ELF-1 (cell line): ENCODE data around the gene PLA2G2D.

Experiments
- DNase-seq: peaks from one replicate; pipeline ENCODE4 v3.0.0-alpha.2; 2016; ENCODE audit warnings: low read depth, low spot score

Gene PLA2G2D

DNA sequence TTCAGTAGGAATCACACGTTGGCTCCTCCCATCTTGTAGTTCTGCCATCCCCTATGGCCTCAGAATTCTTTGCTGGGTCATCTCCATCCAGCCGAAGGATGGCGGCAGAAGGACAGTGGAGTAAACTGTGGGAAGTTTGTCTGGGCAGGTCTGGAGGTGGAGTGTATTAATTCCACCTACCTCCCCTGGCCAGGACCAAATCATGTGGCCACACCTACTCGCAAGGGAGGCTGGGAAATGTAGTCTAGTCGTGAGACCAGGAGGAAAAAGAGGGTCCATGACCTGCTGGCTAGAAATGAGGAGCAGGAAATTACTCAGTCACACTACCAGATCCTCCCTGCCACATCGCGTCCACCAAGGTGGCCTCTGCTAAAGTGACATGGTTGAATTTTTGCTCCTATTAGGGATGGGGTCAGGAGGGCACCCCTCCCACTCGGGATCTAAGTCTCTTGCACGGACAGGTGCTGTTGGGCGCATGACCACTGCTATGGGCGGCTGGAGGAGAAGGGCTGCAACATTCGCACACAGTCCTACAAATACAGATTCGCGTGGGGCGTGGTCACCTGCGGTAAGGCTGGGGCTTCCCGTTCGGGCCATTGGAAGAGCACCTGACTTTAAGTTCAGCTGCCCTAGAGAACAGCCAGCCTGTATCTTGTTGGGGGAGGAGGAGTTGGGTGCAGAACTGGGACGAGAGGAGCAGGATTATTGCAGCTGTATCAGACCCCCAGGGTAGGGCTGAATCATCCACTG lies 29.8 kb downstream of the PLA2G2D start:
- DNase-seq: peak; percentile 21

DNA sequence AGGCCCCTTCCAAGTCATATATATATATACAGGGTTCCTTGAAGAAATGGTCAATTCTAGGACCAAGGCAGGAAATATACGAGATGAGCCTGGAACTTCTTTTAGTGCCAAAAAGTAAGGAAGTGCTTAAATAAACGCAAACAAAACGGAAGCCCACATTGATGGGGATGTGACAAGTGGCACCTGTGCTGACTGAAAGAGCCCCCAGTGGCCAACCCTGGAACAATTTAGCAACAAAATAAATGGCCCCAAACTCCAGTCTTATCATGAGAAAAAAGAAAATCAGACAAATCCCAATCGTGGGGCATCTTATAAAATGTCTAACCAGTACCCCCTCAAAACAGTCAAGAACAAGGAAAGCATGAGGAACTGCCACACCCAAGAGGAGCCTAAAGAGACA lies 31.7 kb downstream of the PLA2G2D start:
- no peak for DNase-seq

DNA sequence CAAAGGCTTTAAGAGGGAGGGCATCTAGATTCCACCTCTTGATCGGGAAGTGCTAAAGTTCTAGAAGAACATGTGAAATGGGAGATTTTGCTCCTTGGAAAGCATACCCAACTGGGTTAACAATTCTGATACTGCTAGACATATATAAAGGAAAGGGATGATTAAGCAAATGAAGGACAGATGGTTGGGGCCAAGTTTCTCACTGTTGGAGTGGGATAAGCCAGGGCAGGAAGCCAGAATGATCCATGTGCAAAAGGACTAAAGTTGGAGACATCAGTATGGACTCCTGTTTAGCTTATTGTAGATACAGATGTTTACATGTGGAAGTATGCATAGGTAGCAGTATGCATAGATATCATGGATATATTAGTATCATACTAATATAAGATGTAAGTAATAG lies 32.5 kb downstream of the PLA2G2D start:
- no peak for DNase-seq

DNA sequence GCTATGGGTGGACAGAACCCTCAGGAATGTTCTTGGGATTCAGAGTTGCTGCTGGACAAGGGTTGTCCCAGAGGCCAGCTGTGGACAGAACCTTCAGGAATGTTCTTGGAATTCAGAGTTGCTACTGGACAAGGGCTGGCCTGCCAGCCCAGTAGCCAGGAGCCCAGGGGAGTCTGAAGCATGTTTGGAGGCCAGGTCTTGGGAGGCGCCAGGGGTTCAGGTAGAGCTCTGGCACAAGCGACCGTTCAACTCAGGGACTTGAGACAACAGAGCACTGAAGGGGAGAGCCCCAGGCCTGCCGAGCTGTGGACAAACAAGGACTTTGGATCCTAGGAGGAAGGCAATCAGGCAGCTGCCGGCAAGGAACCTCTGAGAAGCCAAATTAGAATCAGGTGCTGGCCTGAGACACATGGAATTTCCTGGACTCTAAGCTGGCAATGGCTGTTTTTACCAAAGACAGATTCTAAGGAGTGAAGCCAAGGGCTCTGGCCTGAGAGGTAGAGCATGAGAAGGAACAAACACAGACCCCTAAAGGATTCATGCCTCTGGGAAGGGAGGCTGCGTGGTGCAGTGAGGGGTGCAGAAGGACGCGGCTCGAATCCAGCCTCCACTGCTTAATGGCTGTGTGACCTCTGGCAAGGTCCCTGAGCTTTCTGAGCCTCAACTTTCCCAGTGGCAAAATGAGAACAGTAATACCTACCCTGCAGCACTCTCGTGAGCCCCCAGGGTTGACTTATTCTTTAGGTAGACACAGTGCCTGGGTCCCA lies 36.0 kb downstream of the PLA2G2D start:
- DNase-seq: no peak

DNA sequence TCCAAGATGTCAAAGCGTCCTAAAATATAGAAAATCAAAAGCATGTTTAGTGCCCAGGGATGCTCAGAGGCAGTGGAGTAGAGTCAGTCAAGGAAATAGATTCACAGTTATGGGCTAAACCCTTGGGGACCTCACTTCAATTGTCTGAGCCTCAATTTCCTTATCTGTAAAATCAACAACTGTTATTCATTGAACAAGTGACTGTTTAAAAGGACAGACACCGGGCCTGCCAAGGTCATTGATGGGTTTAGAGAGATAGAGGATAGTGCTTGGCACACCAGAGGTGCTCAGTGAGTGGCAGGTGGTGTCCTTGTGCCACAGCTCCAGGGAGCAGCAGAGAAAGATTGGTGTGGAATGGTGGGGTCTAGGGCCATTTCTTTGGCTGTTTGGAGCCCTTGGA lies 36.6 kb downstream of the PLA2G2D start:
- no peak for DNase-seq

DNA sequence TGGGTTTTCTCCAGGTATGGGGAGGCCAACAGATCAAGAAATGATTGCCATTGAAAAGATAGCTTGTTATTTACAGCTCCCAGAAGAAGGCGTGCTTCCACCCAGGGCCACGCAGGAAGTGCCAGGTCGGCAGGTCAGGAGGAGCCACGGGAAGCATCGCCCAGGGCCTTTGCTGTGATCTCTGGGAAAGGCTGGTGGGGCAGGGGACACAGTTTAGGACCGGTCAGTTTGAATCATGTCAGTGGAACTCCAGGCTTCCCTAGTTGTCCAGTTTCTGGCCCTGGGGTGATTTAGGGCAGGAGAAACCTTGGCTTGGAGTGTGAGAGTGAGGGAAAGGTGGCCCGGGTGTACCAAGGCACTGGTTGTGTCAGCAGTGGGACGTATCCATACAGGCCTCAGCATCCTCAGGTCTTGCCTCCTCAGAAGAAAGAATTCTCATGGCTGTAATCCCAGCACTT lies 38.0 kb downstream of the PLA2G2D start:
- DNase-seq: no peak

DNA sequence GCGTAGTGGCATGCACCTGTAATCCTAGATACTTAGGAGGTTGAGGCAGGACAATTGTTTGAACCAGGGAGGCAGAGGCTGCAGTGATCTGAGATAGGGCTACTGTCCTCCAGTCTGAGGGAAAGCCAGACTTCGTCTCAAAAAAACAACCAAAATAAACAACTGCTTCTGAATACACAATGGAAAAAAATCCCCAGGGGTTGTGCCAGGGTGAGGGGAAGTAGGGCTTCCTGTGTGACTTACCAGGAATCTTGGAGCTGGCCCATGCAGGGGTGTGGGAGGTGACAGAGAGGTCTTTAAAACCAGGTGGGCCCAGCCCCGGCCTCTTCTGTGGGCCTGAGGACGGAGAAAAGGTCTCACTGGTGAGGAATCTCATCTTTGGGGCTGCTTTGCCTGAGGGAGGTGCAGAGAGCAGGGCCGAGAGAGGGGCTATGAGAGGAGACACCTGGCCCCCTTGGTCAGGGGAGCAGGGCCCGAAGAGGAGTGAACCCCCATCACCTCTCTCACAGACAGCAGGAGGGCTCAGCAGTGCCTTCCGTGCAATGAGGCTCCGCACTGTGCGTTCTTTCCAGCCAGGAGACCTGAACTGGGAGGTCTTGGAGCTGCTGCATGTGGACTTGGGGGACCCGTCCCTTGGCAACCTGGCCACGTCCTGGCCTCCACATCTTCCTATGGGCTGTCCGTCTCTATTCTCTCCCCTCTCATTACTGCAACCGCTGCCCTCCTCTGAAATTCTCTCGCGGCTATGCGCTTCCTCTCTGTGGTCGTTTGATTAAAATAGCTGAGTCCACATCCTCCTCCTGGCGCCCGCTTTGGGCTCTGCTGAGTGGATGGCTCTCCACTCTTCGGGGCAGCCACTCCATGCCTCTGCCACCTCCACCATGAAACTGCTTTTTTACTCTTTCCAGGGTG lies 38.6 kb downstream of the PLA2G2D start:
- DNase-seq: peak; percentile 11

DNA sequence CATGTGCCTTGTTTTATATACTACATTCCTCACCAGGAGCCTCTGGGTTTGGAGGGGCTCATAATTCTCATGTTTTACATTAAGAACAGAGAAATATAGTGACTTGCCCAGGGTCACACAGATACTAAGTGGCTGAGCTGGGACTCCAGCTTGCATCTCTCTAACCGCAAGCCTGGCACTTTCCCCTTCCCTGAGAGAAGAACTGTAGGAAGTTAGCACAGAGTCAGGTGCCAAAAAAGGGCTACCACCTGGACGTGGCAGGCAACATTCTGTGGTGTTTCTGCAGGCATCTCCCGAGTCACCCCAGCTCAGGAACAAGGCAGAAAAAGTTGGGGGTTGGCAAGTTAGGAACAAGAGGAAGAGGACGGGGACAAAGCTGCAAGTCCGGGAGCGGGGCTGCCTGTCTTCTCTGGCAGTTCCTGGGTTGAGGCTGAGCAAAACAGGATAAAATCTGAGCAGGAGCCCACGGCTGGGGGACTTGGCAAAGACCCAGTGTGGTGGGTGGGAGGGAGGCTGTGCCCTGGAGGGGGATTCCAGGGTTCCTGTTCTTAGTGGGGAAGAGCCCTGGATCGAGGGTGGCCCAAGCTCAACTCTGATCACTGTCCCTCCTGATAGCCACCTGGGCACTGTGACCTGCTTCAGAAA lies 39.6 kb downstream of the PLA2G2D start:
- DNase-seq: no peak

DNA sequence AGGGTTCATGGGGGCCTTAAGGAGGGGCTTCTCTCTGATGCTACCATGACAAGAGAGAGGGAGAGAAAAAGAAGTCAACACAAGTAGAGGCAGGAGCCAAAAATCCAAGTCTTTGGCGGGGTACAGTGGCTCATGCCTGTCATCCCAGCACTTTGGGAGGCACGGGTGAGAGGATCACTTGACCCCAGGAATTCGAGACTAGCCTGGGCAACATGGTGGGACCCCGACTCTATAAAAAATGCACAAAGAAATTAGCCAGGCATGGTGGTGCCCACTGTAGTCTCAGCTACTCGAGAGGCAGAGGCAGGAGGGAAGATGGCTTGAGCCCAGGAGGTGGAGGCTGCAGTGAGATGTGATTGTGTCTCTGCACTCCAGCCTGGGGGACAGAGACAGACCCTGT lies 40.6 kb downstream of the PLA2G2D start:
- DNase-seq: no peak

DNA sequence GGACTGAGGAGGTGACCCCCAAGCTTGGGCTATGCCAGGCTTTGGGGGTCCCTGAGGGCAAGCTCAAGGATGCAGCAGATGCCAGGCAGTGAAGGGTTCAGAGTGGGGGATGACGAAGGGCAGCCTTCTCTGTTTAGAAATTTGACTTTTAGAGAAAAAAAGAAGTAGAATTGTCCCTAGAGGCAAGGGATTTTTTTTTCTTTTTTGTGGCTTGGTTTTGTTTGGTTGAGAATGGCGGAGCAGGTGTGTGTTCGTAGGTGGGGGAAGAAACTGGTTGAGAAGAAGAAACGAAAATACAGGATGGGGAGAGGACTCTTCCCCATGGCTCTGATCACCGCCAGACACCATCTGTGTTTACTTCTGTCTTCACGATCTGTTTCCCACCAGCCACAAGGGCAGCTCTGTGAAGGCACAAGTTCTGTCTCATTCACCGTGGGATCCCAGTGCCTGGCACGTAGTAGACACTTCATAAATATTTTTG lies 41.1 kb downstream of the PLA2G2D start:
- DNase-seq: no peak

DNA sequence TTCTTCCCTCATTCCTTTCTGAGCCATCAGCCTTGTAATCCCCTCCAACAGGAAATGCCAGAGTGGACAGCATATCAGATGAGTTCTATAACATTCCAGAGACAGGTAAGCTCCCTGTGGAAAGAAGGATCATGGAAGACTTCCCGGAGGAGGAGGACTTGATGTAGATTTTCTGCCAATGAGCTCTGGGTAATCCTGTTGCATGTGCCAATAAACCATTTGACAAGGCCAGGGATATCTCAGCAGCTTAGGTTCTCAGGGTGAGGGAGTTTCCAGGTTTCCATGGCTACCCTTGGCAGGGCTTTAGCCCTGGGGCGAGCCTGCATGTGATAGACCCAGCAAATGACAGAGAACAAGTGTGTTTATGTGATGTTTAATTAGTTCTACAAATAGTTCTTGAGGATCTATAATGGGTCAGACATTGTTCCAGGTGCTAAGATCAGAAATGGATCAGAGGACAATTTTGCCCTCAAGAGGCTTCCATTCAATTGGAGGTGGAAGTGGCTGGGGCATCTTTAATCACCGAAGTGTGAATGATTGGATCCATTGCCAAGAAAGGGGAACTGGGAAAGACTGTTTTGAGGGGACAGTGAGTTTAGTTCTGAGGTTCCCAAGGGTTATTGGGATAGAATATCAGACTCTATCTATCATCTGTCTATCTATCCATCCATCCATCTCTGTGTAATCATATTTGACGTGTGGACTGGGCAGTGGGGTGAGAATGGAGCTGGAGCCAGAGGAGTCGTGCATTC lies 42.5 kb downstream of the PLA2G2D start:
- DNase-seq: peak; percentile 45

DNA sequence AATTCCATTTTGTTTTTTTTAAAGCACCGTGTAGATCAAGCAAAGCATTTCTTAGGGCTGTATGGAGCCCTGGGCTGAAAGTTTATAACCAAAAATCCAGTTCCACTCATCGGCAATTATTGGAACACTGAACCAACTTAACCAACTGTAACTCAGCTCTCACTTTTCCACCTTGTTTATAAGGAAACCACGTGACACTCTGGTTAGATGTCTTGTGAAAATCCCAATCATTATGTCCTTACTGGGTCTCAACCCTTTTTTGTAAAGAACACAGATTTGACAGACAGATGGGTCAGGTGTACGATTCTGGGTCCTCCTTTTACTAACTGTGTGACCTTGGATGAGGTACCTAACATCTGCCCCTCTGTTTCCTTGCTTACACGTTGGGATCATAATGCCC lies 43.1 kb downstream of the PLA2G2D start:
- no peak for DNase-seq

DNA sequence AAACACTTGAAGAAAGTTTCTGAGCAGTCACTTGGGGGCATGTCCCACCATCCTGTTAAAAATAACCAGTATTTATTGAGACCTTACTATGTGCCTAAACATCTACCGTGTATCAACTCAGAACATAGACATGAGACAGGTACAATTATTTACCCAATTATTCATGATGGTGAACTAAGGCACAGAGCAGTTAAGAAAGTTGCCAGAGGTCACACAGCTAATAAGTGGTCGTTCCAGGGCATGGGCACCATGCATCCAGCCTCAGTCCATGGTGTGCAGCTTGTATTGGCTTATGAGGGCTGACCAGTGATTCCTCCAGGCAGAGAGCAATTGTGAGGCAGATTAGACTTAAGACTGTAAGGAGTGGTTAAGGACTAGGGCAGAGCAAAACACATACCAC lies 44.0 kb downstream of the PLA2G2D start:
- DNase-seq: no peak

DNA sequence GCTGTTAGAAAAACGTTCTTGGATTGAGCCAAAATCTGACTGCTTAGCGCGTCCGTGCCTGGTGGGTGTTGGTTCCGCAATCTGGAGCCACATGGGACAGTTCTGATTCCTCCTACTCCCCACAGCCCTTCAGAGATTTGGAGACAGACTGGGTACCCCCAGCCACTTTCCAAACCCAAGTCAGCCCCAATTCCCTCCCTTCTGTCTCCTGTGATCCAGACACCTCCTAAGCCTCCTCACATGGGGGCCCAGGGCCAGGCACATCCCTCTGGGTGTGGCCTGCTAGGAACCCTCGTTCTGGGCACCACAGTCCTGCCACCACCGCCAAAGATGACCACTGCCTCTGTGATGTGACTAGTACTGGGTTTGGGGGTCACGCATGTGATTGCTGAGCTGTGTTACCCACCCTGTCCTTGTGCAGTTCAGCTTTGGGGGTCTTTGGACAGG lies 44.6 kb downstream of the PLA2G2D start:
- no peak for DNase-seq

DNA sequence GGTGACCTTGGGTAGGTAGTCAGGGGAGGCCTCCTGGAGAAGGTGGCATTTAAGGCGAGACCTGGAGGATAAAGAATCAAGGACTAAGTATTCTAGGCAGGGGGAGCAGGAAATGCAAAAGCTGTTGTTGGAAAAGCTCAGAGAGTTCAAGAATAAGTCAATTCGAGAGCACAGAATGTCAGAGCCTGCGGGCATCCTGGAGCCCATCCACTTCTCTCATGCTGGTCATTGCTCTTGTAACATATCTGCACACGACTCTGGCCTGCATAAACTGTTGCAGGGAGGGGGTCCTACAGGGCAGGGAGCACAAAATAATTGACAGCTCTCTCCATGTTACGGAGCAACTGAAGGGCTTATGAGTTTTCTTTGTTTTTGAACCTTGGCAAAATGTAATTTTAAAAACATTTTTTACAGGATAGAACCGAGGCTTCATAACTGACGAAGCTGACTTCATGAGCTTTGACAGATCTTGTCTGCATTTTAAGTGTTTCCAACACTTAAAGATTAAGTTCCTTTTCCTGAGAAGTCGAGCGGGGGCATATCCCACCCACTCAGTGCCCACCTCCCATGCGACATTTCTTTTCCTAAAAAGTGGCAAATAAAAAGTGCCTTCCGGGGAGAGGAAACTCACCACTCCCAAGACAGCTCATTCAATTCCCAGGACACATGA lies 45.1 kb downstream of the PLA2G2D start:
- DNase-seq: no peak

DNA sequence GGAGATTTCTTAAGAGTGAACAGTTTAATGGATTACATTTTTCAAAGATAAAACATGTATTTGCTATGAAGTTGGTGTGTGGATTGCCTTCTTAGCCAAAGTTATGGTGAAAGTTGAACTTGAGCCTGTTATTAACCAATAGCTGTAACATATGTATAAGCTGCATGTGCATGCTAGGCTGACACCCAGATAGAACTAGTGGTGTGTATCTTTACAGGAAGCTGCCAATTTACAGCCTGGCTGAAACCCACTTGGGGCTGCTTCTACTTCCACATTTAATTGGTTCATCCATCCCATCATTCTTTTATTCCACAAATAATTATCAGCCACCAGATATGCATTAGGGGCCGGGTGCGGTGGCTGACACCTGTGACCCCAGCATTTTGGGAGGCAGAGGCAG lies 46.1 kb downstream of the PLA2G2D start:
- no peak for DNase-seq

DNA sequence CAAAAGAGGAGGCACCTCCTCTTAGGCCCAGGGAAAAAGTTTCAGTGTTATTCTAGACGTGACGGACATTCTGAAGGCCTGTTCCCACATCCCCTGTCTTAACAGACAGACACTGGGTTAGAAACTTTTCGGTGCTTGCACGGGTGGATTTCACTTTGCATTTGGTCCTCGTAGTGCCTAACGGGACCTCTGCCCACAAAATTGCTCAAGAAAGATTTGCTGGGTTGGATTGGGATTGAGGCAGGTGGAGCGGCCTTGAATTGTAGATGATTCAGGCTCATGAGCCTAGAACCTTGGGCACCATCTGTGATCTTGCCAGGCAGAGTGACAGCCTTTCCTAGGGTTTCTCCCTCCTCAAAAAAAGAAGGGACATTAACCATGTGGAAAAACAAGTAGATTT lies 46.6 kb downstream of the PLA2G2D start:
- DNase-seq: no peak

DNA sequence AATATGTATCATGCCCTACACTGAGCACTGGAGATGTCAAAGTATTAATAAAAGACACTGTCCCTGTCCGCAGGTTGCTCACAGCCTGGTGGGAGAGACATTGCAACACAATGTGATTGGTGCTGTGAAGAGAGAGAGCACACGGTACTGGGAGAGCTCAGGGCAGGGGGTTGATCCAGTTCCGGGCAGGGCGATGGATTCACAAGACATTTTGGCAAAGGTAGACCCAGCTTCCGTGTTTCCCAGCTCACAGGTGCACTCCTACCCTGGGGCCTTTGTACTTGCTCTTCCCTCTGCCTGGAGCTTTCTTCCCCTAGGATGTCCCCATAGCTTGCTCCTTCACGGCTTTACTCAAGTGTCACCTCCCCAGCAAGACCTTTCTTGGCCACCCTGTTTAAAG lies 47.9 kb downstream of the PLA2G2D start:
- DNase-seq: no peak

DNA sequence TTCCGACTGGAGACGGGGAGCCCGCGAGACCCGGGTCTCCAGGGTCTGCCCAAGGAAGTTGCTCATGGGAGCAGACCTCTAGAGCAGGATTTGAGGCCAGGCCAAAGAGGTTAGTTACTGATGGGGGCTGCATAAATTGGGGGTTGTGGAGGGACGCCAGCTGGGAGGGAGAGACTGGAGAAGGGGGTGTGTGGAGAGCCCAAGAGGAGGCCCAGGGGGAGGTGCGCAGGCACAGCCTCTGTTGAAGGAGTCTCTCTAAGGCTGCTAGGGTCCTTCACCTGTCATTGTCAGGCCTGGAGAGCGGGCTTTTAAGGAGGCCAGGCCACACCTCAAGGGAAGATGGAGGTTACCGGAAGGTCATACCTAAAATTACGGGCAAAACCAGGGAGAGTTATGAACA lies 49.0 kb downstream of the PLA2G2D start:
- no peak for DNase-seq

DNA sequence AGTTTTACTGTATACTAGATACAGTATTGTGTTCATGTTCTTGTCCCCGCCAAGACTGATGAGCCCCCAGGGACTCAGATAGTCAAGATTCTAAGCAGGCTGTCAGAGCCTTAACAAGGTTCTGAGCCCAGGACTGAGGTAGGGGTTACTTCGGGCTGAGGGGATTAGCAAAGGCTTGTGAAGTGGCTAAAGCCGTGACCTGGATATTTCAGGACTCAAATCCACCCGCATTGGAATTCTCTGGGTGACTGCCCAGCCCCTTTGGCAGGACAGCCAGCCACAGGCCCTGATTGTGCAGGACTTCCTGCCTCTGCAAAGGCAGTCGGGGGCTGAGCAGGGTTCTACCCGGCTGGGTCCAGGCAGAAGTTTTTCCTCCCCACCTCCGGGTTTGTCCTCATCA lies 49.5 kb downstream of the PLA2G2D start, which contains the start of gene PLA2G5:
Gene PLA2G5 (plus strand): TSS at position 321 of the 400 bp plus-strand sequence. CDS start 14,637 bp downstream, outside the sequence.
- DNase-seq: no peak
